ENCODE results near the gene RASAL1.

- no peak for TF ChIP-seq CTCF (IDR thresholded peaks at IDR 0.05)
- no peak for TF ChIP-seq POLR2A (IDR thresholded peaks at IDR 0.05)
These were observed 30.5 kb downstream of the RASAL1 start for GRCh38 chr12:113104953-113105510.

Data from Peyer's patch (tissue), 4 donors.